ENCODE measurements around the gene CDH12. TPM values are rescaled to one million over a fixed set of nuclear protein-coding genes. Genes with fewer than 3 reads are reported as not detected.
A peak's percentile ranks its signal among the peaks of the same experiment; 100 is the strongest.

The CDH12 gene
- total RNA-seq, 1 experiment from 2014 or later = not detected

DNA sequence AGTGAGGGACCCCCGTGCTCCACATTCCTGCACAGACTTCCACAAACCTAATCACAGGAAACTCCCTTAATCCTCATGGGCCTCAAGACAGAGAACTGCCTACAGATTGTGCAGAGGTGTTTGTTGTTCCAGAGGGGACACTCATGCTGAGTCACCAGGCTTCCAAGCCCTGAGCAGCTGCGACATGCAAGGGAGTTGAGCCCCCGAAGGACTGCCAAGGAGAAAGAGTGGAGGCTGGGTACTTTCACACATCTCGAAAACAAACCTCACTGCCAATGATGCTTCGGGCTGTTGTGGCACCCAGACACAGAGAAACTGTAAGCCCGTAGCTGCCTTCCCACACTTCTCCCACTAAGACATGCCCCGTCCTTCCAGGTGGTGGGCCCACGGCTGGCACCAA is 480.8 kb downstream of the CDH12 start:
- no peaks in the 10 kb centered on the region; a peak in 1 of 4 replicates for H3K4me1 Mint-ChIP-seq
- Histone ChIP-seq H3K79me1 (ENCODE audit: insufficient read depth, low read depth, low read length, poor library complexity, severe bottlenecking) (no peaks in the 10 kb centered on the region), H3K4me1 (ENCODE audit: insufficient read depth, low read length) (no peaks in the 10 kb centered on the region), H2BK5ac (ENCODE audit: insufficient read length, low read length) (no peak overlapping the region), H3K23me2 (ENCODE audit: insufficient read length, low read depth, low read length, poor library complexity, severe bottlenecking) (no peaks in the 10 kb centered on the region), H2BK15ac (ENCODE audit: low read depth, low read length) (no peak overlapping the region), H4K91ac (ENCODE audit: insufficient read length, low read depth, low read length) (no peak overlapping the region), H3T11ph (ENCODE audit: low read length) (no peak overlapping the region), H3K4me2 (ENCODE audit: insufficient read depth, insufficient read length, low read length) (no peak overlapping the region), H3K4ac (ENCODE audit: low read depth, low read length) (no peak overlapping the region), H2BK12ac (ENCODE audit: insufficient read length, low read depth, low read length) (no peak overlapping the region), H2BK120ac (ENCODE audit: low read depth, low read length, poor library complexity, severe bottlenecking) (no peak overlapping the region), H2AFZ (ENCODE audit: low read length) (no peak overlapping the region), H3K27ac (ENCODE audit: insufficient read length, low read depth, low read length) (no peak overlapping the region), H2AK5ac (ENCODE audit: insufficient read length, low read length) (no peak overlapping the region), H3K14ac (ENCODE audit: insufficient read depth, low read length) (no peak overlapping the region), H2BK20ac (ENCODE audit: low read depth, low read length, poor library complexity, severe bottlenecking) (no peak overlapping the region), H3K18ac (ENCODE audit: insufficient read length, low read depth, low read length) (no peak overlapping the region), H3K9ac (ENCODE audit: extremely low read depth, insufficient read length, low read length) (no peak overlapping the region), H3K79me2 (ENCODE audit: insufficient read depth, low read length) (no peaks in the 10 kb centered on the region), H3K23ac (ENCODE audit: insufficient read length, low read depth, low read length) (no peak overlapping the region), H4K5ac (ENCODE audit: insufficient read length, low read depth, low read length) (no peak overlapping the region), H3K27me3 (ENCODE audit: insufficient read depth, low read length) (no peaks in the 10 kb centered on the region), H4K20me1 (ENCODE audit: control insufficient read depth, insufficient read depth, insufficient read length) (no peaks in the 10 kb centered on the region), H3K56ac (ENCODE audit: insufficient read length, low read depth, low read length) (no peak overlapping the region), H3K9me3 (ENCODE audit: control insufficient read depth, low read depth, low read length) (no peaks in the 10 kb centered on the region), H4K8ac (replicated peaks; ENCODE audit: insufficient read length, low read depth, low read length) (no peak overlapping the region)
- H3K27me3 Mint-ChIP-seq (ENCODE audit: low read depth) = no peaks in the 10 kb centered on the region
- DNase-seq = no peak
- no peaks in the 10 kb centered on the region for H3K9me3 Mint-ChIP-seq
- peak overlapping the region in 1 of 3 experiments; percentile 81; a peak in 2 of 7 replicates for H3K27ac Mint-ChIP-seq
- no CpG with 5 or more reads among the region's 8 CpGs for WGBS (ENCODE audit: extremely low coverage, insufficient read length, low lambda C conversion rate)
- H3K4me3 Mint-ChIP-seq = no peak overlapping the region
- TF ChIP-seq, protein P1, sequence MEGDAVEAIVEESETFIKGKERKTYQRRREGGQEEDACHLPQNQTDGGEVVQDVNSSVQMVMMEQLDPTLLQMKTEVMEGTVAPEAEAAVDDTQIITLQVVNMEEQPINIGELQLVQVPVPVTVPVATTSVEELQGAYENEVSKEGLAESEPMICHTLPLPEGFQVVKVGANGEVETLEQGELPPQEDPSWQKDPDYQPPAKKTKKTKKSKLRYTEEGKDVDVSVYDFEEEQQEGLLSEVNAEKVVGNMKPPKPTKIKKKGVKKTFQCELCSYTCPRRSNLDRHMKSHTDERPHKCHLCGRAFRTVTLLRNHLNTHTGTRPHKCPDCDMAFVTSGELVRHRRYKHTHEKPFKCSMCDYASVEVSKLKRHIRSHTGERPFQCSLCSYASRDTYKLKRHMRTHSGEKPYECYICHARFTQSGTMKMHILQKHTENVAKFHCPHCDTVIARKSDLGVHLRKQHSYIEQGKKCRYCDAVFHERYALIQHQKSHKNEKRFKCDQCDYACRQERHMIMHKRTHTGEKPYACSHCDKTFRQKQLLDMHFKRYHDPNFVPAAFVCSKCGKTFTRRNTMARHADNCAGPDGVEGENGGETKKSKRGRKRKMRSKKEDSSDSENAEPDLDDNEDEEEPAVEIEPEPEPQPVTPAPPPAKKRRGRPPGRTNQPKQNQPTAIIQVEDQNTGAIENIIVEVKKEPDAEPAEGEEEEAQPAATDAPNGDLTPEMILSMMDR (conservative IDR thresholded peaks at IDR 0.05) = no peak
- no peaks in the 10 kb centered on the region for H3K36me3 Mint-ChIP-seq (ENCODE audit: insufficient read depth in 1 of 3, low read depth in 3 of 3)
